ACC112 (cell line): ENCODE measurements around the gene APOBEC3A.
"Not testable (repeated sequence)": the region's sequence is repeated elsewhere in the genome, so short reads cannot be mapped to it uniquely, and the experiment has no call there.

Experiments
- H2AFZ ChIP-seq: fragments of 200-600 bp; sonication (generic); one replicate; pipeline ENCODE4 v1.6.0; 2017; ENCODE audit warnings: antibody characterized with exemption, low read length; ENCODE audit not compliant: unreplicated experiment
- H3K27ac ChIP-seq: fragments of 200-600 bp; sonication (generic); 2 replicates; pipeline ENCODE4 v1.5.1; 2014; ENCODE audit warnings: low read depth, mild to moderate bottlenecking, antibody characterized with exemption, low read length, moderate library complexity
- H3K27me3 ChIP-seq: fragments of 200-600 bp; sonication (generic); 2 replicates; pipeline ENCODE4 v1.6.1; 2014; ENCODE audit warnings: mild to moderate bottlenecking, antibody characterized with exemption, low read length, moderate library complexity, mixed read lengths; ENCODE audit not compliant: insufficient read depth
- H3K36me3 ChIP-seq: fragments of 200-600 bp; sonication (generic); 2 replicates; pipeline ENCODE4 v1.6.1; 2016; ENCODE audit warnings: mild to moderate bottlenecking, antibody characterized with exemption, low read length, moderate library complexity, mixed read lengths; ENCODE audit not compliant: insufficient read depth
- H3K4me1 ChIP-seq: fragments of 200-600 bp; sonication (generic); one replicate; pipeline ENCODE4 v1.6.1; 2016; ENCODE audit warnings: low read length, mixed read lengths; ENCODE audit not compliant: insufficient read depth, unreplicated experiment, control insufficient read depth
- H3K4me3 ChIP-seq: fragments of 200-600 bp; sonication (generic); 2 replicates; pipeline ENCODE4 v1.5.1; 2014; ENCODE audit warnings: mild to moderate bottlenecking, low read depth, low read length
- H3K79me2 ChIP-seq: fragments of 200-600 bp; sonication (generic); one replicate; pipeline ENCODE4 v1.6.0; 2016; ENCODE audit warnings: low read length; ENCODE audit not compliant: control insufficient read depth, unreplicated experiment, insufficient read depth

Gene APOBEC3A

DNA sequence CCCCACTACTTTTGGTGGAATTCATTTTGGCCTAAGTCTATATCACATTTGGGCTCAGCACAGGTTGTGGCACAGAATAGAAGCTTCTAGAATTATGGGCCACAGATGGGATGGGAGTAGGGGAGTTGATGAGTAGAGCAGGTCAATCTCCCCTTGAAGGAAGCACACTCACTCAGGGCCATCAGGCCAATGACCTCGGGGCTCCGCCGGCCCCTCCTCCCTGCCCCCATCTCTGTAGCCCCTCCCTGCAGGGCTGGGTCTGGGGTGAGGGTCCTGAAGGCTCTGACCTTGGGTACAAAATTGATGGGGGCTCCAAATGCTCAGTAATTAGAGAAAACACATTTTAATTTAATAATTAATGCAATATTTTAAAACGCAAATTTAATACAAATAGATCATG lies 3.3 kb downstream of the APOBEC3A start:
- H3K36me3 ChIP-seq, H3K4me3 ChIP-seq, H3K79me2 ChIP-seq, H3K27ac ChIP-seq, H2AFZ ChIP-seq, H3K27me3 ChIP-seq, H3K4me1 ChIP-seq: not testable (repeated sequence)

DNA sequence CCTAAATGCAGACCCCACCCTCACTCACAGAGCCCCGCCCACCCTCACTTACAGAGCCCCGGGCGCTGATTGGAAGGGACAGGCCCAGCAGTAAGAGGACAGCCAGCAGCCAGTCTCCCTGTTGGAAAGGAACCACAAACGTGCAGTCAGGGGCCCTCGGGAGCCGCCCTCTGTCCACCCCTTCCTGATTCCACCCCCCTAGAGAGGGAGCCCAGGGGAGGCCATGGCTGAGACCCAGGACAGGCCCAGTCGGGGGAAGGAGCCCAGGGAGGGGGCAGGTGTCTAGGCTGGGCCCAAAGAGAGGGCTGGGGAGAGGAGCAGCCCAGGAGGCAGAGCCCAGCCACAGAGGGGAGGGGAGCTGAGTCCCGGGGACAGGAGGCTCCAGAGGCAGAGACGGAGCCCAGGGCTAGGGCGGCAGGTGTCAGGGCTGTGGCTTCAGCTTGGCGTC lies 5.9 kb downstream of the APOBEC3A start:
- H3K79me2 ChIP-seq, H3K4me1 ChIP-seq, H3K36me3 ChIP-seq, H3K27me3 ChIP-seq, H3K27ac ChIP-seq, H3K4me3 ChIP-seq, H2AFZ ChIP-seq: not testable (repeated sequence)

DNA sequence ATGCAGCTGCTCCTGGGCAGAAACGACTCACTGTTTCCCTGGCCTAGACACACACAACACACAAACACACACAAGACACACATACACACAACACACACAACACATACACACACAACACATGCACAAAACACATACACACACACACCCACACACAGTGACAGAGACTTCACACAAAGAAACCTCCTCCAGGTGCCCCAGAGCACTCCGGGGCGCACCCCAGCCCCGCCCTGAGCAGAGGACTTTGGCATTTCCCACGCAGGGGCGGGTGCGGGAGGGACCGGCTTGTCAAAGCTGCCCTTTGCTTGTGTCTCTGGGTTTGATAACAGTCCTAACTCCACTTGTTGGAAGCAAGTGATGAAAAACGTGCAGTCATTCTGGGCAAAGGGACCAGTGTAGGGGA lies 6.5 kb downstream of the APOBEC3A start:
- H3K27me3 ChIP-seq = no peaks in the 10 kb centered on the region; the same call in 1 of the 2 replicates
- H3K4me1 ChIP-seq = no peaks in the 10 kb centered on the region
- no peak overlapping the region for H3K27ac ChIP-seq
- H3K4me3 ChIP-seq = no peak overlapping the region
- H3K79me2 ChIP-seq = no peaks in the 10 kb centered on the region
- no peaks in the 10 kb centered on the region for H3K36me3 ChIP-seq
- no peak overlapping the region for H2AFZ ChIP-seq

DNA sequence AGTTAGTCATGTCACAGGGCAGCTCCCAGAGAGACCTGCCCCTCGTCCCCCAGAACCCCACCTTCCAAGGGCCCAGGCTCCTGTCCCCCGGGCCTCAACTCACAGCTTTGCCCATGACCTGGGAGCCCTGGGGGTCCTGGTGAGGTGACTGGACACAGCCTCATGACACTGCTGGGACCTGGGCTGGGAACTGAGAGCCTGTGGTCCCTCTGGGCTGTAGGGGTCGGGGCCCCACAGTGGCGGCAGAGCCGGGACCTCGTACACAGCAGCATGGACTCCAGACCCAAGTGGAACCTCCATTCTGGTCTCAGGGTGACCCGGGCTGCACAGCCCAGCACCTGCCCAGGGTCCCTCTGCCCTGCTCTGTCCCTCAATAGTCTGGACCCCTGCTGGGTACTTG lies 6.9 kb downstream of the APOBEC3A start:
- Histone ChIP-seq H2AFZ (no peak overlapping the region), H3K27ac (no peak overlapping the region), H3K4me1 (no peaks in the 10 kb centered on the region), H3K79me2 (no peaks in the 10 kb centered on the region), H3K36me3 (no peaks in the 10 kb centered on the region), H3K27me3 (peaks cover 4% of the 10 kb centered on the region; the same call in 1 of the 2 replicates), H3K4me3 (no peak overlapping the region)

DNA sequence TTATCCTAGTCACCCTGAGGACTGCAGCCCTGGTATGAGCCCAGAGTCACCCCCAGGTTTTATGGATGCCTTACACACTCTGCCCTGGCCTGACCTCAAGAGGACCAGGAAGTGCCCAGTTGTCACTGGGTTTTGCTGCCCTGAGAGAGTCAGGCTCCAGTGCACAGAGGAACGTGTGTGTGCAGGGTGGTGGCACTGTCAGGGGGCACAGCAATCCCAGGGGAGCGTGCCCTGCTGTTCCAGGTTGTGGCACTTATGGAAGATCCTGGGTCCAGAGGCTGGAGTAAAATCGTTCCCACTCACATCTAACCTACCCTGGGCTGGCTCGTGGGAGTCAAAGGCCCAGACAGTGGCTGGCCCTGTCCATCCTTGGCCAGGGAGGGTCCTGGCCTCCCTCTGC lies 7.6 kb downstream of the APOBEC3A start:
- Histone ChIP-seq H3K79me2 (no peaks in the 10 kb centered on the region), H3K4me1 (no peaks in the 10 kb centered on the region), H3K27ac (no peak overlapping the region), H3K36me3 (no peaks in the 10 kb centered on the region), H3K27me3 (peaks cover 4% of the 10 kb centered on the region; the same call in 1 of the 2 replicates), H2AFZ (no peak overlapping the region), H3K4me3 (no peak overlapping the region)

DNA sequence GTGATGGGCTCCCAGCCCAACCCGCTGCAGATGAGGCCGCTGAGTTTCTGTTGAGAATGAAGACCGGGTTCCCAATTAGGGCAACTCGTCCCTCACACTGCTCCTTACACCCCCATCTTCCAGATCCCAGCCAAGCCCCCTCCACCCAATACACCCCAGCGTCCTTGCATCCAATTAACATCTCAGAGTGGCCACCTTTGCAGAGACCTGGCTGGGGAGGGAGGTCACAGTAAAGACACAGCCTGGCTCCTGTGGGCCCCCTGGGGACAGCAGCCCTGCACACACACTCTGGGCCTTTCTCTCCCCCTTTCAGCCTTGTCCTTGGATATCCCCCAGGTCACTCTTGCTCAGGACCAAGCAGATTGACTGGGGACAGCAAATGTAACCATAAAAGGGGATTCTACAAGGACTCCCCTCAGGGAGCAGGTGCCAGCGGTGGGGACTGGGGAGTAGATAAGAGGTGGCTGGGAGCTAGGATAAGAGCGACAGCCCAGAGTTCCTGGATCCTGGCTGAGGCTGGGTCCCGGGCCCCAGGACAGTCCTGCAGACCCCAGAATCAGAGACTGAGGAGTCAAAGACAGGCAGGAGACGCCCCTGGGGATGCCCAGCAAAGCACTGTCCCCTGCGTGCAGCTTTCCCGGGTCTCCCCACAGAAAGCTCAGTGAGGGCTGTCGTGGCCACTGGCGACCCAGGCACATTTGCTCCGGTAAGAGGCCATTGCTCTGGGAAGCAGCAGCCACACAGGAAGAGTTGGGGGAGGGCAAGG lies 8.4 kb downstream of the APOBEC3A start:
- Histone ChIP-seq H3K4me1 (no peaks in the 10 kb centered on the region), H3K79me2 (no peaks in the 10 kb centered on the region), H3K36me3 (no peaks in the 10 kb centered on the region), H3K4me3 (no peak overlapping the region), H3K27me3 (peaks cover 4% of the 10 kb centered on the region; the same call in 1 of the 2 replicates), H2AFZ (no peak overlapping the region), H3K27ac (no peak overlapping the region)

DNA sequence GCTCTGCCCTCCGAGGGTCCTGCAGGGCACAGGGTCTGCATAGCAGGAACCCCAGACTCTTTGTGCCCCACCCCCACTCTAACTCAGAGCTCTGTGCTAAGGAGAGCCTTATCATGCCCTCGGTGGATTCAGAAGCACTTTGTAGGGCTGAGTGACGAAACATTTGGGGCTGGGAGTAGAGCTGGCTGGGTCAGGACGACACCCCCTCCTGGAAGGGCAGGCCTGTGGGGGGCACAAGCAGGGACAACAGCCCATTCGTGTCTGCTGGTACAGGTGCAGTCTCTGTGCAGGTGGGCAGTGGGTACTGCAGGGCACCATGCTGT lies 8.9 kb downstream of the APOBEC3A start:
- H3K36me3 ChIP-seq = no peaks in the 10 kb centered on the region
- H3K27me3 ChIP-seq = peaks cover 4% of the 10 kb centered on the region; the same call in 1 of the 2 replicates
- no peak overlapping the region for H2AFZ ChIP-seq
- H3K4me1 ChIP-seq = no peaks in the 10 kb centered on the region
- no peak overlapping the region for H3K4me3 ChIP-seq
- H3K27ac ChIP-seq = no peak overlapping the region
- no peaks in the 10 kb centered on the region for H3K79me2 ChIP-seq

DNA sequence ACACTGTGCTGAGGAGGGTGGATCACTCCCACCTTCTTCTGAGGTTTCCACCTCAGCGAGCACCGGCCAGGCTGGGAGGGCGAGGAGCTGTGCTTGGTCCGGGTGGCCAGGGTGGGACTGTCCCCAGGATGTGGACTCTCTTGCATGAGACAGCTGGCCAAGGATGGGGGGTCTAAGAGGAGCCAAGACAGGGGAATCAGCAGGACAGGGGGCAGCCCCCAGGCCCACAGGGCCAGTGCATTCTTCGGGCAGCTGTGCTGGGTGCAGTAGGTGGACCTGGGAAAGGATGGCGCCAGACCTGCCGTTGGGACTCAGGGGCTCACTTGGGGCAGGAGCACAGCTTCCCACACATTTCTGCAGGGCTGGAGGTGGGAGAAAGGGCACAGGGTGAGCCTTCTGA lies 9.5 kb downstream of the APOBEC3A start:
- Histone ChIP-seq H3K79me2 (no peaks in the 10 kb centered on the region), H3K4me3 (no peak overlapping the region), H2AFZ (no peak overlapping the region), H3K4me1 (no peaks in the 10 kb centered on the region), H3K27me3 (peaks cover 4% of the 10 kb centered on the region; the same call in 1 of the 2 replicates), H3K27ac (no peak overlapping the region), H3K36me3 (no peaks in the 10 kb centered on the region)

DNA sequence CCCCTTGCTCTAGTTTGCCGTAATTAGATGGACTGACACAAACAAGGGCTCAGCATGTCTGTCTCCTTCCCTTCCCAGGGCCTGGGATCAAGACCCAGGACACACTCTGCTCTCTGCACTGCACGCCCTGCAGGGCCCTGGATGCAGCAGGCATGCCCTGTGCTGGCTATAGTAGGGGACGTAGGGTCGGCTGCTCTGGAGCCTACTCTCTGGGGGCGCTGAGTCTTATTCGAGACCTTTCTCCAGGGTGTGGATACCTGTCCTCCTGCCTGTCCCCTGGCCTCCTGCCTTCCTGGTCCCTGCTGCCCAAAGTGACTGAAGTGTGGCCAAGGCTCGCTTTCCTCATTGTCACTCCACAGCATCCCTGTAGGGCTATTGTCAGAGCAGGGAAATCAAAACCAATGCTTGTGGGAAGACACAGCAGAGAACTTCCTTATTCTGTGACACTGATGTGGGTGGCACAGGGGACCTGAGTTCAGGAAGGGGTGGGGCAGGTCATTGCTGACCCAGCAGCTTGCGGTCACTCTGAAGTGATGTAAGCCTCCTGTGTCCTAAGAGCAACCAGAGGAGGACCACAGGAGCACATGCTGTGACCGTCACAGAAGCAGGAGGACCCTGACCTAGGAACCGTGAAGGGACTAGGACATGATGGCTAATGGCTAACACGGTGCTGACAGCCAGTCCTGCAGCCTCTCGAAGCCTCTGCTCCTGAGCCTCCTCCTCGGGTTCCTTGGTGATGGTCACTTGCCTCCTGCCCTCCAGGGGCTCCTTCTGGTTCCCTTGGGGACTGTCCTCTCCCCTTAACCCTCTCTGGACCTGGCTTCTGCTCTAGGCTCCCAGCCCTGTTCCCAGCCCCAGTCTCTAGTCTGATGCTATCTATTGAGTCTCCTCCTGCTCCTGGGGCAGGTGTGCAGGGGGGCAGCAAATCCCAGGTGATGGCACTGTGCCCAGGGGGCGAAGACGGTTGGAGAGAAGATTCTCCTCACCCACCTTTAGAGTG lies 10.3 kb downstream of the APOBEC3A start:
- Histone ChIP-seq H3K27me3 (peaks cover 4% of the 10 kb centered on the region; the same call in 1 of the 2 replicates), H3K4me3 (no peak overlapping the region), H2AFZ (no peak overlapping the region), H3K27ac (no peak overlapping the region), H3K36me3 (no peaks in the 10 kb centered on the region), H3K4me1 (no peaks in the 10 kb centered on the region), H3K79me2 (no peaks in the 10 kb centered on the region)

DNA sequence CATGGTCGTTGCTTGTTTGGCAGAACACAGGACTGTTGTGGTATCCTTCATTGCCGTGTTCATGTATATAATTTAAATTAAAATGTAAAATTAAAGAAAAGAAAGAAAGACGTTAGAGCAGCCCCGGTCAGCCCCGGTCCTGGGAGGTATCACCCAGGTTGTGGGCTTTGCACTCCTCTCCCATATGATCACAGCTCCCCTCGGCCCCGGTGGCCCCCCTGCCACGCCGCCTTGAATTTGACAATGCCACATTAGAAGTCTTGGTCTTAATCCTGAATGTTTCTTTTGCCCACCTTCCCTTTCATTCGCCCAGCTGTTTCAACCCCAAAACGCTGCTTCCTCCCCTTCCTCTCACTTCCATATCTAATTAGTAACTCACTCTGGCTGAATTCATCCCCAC lies 11.4 kb downstream of the APOBEC3A start:
- no peak overlapping the region for H2AFZ ChIP-seq
- no peak overlapping the region for H3K4me3 ChIP-seq
- H3K27ac ChIP-seq = no peak overlapping the region
- H3K36me3 ChIP-seq = no peaks in the 10 kb centered on the region
- peaks cover 4% of the 10 kb centered on the region; the same call in 1 of the 2 replicates for H3K27me3 ChIP-seq
- no peaks in the 10 kb centered on the region for H3K4me1 ChIP-seq
- no peaks in the 10 kb centered on the region for H3K79me2 ChIP-seq
